PC-3 (cell line): ENCODE measurements around the gene POLD2.

Source experiments
- EZH2 ChIP-seq: fragments of 300-600 bp; sonication (generic); IDR thresholded peaks from one replicate; pipeline ENCODE4 v1.6.1; 2017; ENCODE audit warnings: antibody characterized with exemption, mild to moderate bottlenecking, low read length; ENCODE audit not compliant: unreplicated experiment
- EZH2phosphoT487 ChIP-seq: fragments of 300-600 bp; sonication (generic); IDR thresholded peaks from 2 replicates; pipeline ENCODE4 v1.6.1; 2018; ENCODE audit warnings: mild to moderate bottlenecking, antibody characterized with exemption, low read length, borderline replicate concordance
- TF ChIP-seq, protein P1 (sequence below): fragments of 300-600 bp; sonication (generic); conservative IDR thresholded peaks from 2 replicates; pipeline ENCODE4 v1.5.1; 2017; ENCODE audit warnings: antibody characterized with exemption, low read depth, mild to moderate bottlenecking, low read length

DNA sequence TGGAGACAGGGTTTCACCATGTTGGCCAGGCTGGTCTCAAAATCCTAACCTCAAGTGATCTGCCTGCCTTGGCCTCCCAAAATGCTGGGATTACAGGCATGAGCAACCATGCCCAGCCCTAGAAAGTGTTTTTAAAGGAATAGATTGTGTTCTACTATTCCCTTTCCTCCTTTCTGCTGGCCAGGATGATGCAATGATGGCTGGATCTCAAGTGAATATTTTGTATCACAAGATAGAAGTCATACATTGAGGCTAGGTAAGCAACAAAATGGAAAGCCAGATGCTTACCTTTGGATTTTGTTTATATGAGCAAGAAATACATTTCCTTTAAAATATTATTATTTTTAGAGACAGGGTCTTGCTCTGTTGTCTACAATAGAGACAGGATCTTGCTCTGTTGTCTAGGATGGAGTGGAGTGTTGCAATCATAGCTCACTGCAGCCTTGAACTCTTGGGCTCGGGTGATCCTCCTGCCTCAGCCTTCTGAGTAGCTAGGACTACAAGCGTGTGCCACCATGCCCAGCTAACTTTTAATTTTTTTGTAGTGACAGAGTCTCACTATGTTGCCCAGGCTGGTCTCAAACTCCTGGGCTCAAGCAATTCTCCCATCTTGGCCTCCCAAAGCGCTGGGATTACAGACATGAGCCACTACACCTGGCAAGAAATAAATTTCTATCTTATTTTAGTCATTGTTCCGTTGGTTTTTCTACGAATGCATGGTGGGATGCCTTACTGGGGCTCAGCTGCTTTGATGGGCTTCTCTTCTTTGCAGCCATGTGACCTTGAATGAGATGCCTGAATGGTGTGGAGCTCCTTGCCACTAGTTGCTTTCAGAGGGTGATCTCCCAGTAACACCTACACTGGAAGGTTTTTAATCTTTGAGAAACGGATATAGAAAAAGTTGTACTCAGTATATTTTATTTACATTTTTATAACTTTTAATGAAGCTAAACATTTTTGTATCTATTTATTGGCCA, 25.0 kb downstream of the POLD2 start:
- TF ChIP-seq, protein P1, sequence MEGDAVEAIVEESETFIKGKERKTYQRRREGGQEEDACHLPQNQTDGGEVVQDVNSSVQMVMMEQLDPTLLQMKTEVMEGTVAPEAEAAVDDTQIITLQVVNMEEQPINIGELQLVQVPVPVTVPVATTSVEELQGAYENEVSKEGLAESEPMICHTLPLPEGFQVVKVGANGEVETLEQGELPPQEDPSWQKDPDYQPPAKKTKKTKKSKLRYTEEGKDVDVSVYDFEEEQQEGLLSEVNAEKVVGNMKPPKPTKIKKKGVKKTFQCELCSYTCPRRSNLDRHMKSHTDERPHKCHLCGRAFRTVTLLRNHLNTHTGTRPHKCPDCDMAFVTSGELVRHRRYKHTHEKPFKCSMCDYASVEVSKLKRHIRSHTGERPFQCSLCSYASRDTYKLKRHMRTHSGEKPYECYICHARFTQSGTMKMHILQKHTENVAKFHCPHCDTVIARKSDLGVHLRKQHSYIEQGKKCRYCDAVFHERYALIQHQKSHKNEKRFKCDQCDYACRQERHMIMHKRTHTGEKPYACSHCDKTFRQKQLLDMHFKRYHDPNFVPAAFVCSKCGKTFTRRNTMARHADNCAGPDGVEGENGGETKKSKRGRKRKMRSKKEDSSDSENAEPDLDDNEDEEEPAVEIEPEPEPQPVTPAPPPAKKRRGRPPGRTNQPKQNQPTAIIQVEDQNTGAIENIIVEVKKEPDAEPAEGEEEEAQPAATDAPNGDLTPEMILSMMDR, result no peak
- TF ChIP-seq EZH2, result no peak
- TF ChIP-seq EZH2phosphoT487, result no peak
